HEK293 (cell line): ENCODE data around the gene LARGE1.

Source experiments
- CTCF ChIA-PET: fragments of 350-600 bp; formaldehyde crosslinking; extraction: SDS; loops from one replicate; lab custom pipeline; 2021; ENCODE audit warnings: antibody characterized with exemption; lab: Yijun Ruan, JAX
- POLR2A ChIA-PET: fragments of 300-600 bp; formaldehyde crosslinking; extraction: SDS; loops from one replicate; lab custom pipeline; 2020; ENCODE audit warnings: antibody characterized with exemption, inconsistent platforms; lab: Yijun Ruan, JAX
- H3K27ac ChIP-seq: fragments of 200-500 bp; sonication (Bioruptor generic); 2 replicates; pipeline ENCODE4 v1.5.1; 2014; ENCODE audit warnings: low read depth, low read length, control low read depth, inconsistent platforms; ENCODE audit errors: extremely low read depth
- H3K36me3 ChIP-seq, 2 experiments: fragments of 200-500 bp in 1 of 2; sonication (Bioruptor generic) in 1 of 2; 1 replicate in 1 of 2; 2 replicates in 1 of 2; pipeline ENCODE4 v1.5.1; 2014 to 2017; ENCODE audit warnings: inconsistent platforms in 2 of 2, low read length in 2 of 2; ENCODE audit not compliant: control insufficient read depth in 2 of 2, insufficient read depth in 1 of 2
- H3K4me1 ChIP-seq: fragments of 200-500 bp; sonication (Bioruptor generic); 2 replicates; pipeline ENCODE4 v1.5.1; 2014; ENCODE audit warnings: mild to moderate bottlenecking, low read length, inconsistent platforms; ENCODE audit not compliant: control insufficient read depth, insufficient read depth
- H3K4me3 ChIP-seq: 2 replicates; pipeline ENCODE4 v1.5.1; 2011; ENCODE audit warnings: low read depth, mild to moderate bottlenecking, control low read depth, low read length, moderate library complexity
- H3K9me3 ChIP-seq: fragments of 200-500 bp; sonication (Bioruptor generic); 2 replicates; pipeline ENCODE4 v1.5.1; 2014; ENCODE audit warnings: low read depth, low read length, inconsistent platforms; ENCODE audit not compliant: control insufficient read depth, insufficient read depth
- ATF2 ChIP-seq: fragments of 450-650 bp; formaldehyde crosslinking; IDR thresholded peaks from 2 replicates; pipeline ENCODE4 v1.5.1; 2016; ENCODE audit warnings: missing biosample characterization, missing genetic modification characterization, low read depth
- OVOL3 ChIP-seq: fragments of 450-650 bp; formaldehyde crosslinking; IDR thresholded peaks from 2 replicates; pipeline ENCODE4 v1.5.1; 2016; ENCODE audit warnings: missing biosample characterization, missing genetic modification characterization
- SCRT2 ChIP-seq: fragments of 450-650 bp; formaldehyde crosslinking; IDR thresholded peaks from 2 replicates; pipeline ENCODE4 v1.5.1; 2016; ENCODE audit warnings: missing biosample characterization, missing genetic modification characterization
- SP7 ChIP-seq: fragments of 450-650 bp; formaldehyde crosslinking; IDR thresholded peaks from 2 replicates; pipeline ENCODE4 v1.5.1; 2016; ENCODE audit warnings: missing biosample characterization, missing genetic modification characterization
- YY2 ChIP-seq: fragments of 450-650 bp; formaldehyde crosslinking; IDR thresholded peaks from 2 replicates; pipeline ENCODE4 v1.5.1; 2016; ENCODE audit warnings: missing biosample characterization, missing genetic modification characterization
- ZBTB20 ChIP-seq: fragments of 450-650 bp; formaldehyde crosslinking; IDR thresholded peaks from 2 replicates; pipeline ENCODE4 v1.5.1; 2016; ENCODE audit warnings: missing biosample characterization, missing genetic modification characterization
- ZEB2 ChIP-seq: fragments of 450-650 bp; formaldehyde crosslinking; IDR thresholded peaks from 2 replicates; pipeline ENCODE4 v1.5.1; 2016; ENCODE audit warnings: missing biosample characterization, missing genetic modification characterization
- ZFHX2 ChIP-seq: fragments of 450-650 bp; formaldehyde crosslinking; conservative IDR thresholded peaks from 2 replicates; pipeline ENCODE4 v1.5.1; 2016; ENCODE audit warnings: missing biosample characterization, missing genetic modification characterization
- ZNF121 ChIP-seq: fragments of 450-650 bp; formaldehyde crosslinking; IDR thresholded peaks from 2 replicates; pipeline ENCODE4 v1.5.1; 2016; ENCODE audit warnings: missing biosample characterization, missing genetic modification characterization
- ZNF16 ChIP-seq: fragments of 450-650 bp; formaldehyde crosslinking; IDR thresholded peaks from 2 replicates; pipeline ENCODE4 v1.5.1; 2016; ENCODE audit warnings: low read depth, missing biosample characterization, missing genetic modification characterization
- ZNF211 ChIP-seq: fragments of 450-650 bp; formaldehyde crosslinking; IDR thresholded peaks from 2 replicates; pipeline ENCODE4 v1.5.1; 2016; ENCODE audit warnings: low read depth, missing biosample characterization, missing genetic modification characterization
- ZNF391 ChIP-seq: fragments of 450-650 bp; formaldehyde crosslinking; IDR thresholded peaks from 2 replicates; pipeline ENCODE4 v1.5.1; 2016; ENCODE audit warnings: low read depth, missing biosample characterization, missing genetic modification characterization, borderline replicate concordance
- ZNF555 ChIP-seq: fragments of 450-650 bp; formaldehyde crosslinking; conservative IDR thresholded peaks from 2 replicates; pipeline ENCODE4 v1.5.1; 2017; ENCODE audit warnings: missing biosample characterization, mild to moderate bottlenecking, missing genetic modification characterization, inconsistent platforms
- ZNF596 ChIP-seq: fragments of 450-650 bp; IDR thresholded peaks from 2 replicates; pipeline ENCODE4 v1.5.0; 2018; ENCODE audit warnings: missing biosample characterization, mild to moderate bottlenecking, missing genetic modification characterization, moderate library complexity
- ZNF600 ChIP-seq: fragments of 450-650 bp; formaldehyde crosslinking; IDR thresholded peaks from 2 replicates; pipeline ENCODE4 v1.5.1; 2016; ENCODE audit warnings: missing biosample characterization, missing genetic modification characterization
- ZNF621 ChIP-seq: fragments of 450-650 bp; formaldehyde crosslinking; IDR thresholded peaks from 2 replicates; pipeline ENCODE4 v1.5.1; 2017; ENCODE audit warnings: missing biosample characterization, missing genetic modification characterization
- ZNF629 ChIP-seq: fragments of 450-650 bp; formaldehyde crosslinking; IDR thresholded peaks from 2 replicates; pipeline ENCODE4 v1.5.1; 2017; ENCODE audit warnings: missing biosample characterization, missing genetic modification characterization
- ZNF692 ChIP-seq: fragments of 450-650 bp; formaldehyde crosslinking; IDR thresholded peaks from 2 replicates; pipeline ENCODE4 v1.5.1; 2016; ENCODE audit warnings: missing biosample characterization, missing genetic modification characterization
- ZNF76 ChIP-seq: fragments of 450-650 bp; formaldehyde crosslinking; IDR thresholded peaks from 2 replicates; pipeline ENCODE4; 2016; ENCODE audit warnings: low read depth, missing biosample characterization, missing genetic modification characterization, borderline replicate concordance
- ZSCAN18 ChIP-seq: fragments of 450-650 bp; formaldehyde crosslinking; IDR thresholded peaks from 2 replicates; pipeline ENCODE4 v1.5.1; 2016; ENCODE audit warnings: missing biosample characterization, missing genetic modification characterization
- TF ChIP-seq, protein P1 (sequence below): fragments of 450-650 bp; formaldehyde crosslinking; IDR thresholded peaks from 2 replicates; pipeline ENCODE4 v1.5.1; 2016; ENCODE audit warnings: missing biosample characterization, missing genetic modification characterization
- TF ChIP-seq, protein P2 (sequence below): fragments of 450-650 bp; formaldehyde crosslinking; IDR thresholded peaks from 2 replicates; pipeline ENCODE4 v1.5.1; 2016; ENCODE audit warnings: missing biosample characterization, missing genetic modification characterization
- TF ChIP-seq, protein P3 (sequence below): IDR thresholded peaks from 2 replicates; pipeline ENCODE4 v1.6.1; 2011; ENCODE audit warnings: mild to moderate bottlenecking, low read depth, low read length, borderline replicate concordance

The LARGE1 gene

GRCh38 chr22:33513388-33514338, 406.6 kb downstream of the LARGE1 start (continued):
- TF ChIP-seq, protein P1, sequence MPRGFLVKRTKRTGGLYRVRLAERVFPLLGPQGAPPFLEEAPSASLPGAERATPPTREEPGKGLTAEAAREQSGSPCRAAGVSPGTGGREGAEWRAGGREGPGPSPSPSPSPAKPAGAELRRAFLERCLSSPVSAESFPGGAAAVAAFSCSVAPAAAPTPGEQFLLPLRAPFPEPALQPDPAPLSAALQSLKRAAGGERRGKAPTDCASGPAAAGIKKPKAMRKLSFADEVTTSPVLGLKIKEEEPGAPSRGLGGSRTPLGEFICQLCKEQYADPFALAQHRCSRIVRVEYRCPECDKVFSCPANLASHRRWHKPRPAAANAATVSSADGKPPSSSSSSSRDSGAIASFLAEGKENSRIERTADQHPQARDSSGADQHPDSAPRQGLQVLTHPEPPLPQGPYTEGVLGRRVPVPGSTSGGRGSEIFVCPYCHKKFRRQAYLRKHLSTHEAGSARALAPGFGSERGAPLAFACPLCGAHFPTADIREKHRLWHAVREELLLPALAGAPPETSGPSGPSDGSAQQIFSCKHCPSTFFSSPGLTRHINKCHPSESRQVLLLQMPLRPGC (tag by site-specific recombination): 0 out of 2 replicates have a peak, but pooled peaks have one; percentile 45
- TF ChIP-seq ZFHX2 (peak; percentile 47), SP7 (tag by site-specific recombination) (peak; percentile 71), ZNF692 (0 out of 2 replicates have a peak, but pooled peaks have one; percentile 20), ZNF121 (tag by site-specific recombination) (no peak), YY2 (tag by site-specific recombination) (no peak), ZEB2 (tag by site-specific recombination) (0 out of 2 replicates have a peak, but pooled peaks have one; percentile 27), ATF2 (tag by site-specific recombination) (no peak), OVOL3 (tag by site-specific recombination) (no peak), ZNF600 (tag by site-specific recombination) (peak; percentile 39; the same call in 1 of the 2 replicates), ZNF629 (peak; percentile 79), ZNF211 (tag by site-specific recombination) (no peak), SCRT2 (tag by site-specific recombination) (peak; percentile 86), ZNF621 (tag by site-specific recombination) (no peak)
- TF ChIP-seq, protein P2, sequence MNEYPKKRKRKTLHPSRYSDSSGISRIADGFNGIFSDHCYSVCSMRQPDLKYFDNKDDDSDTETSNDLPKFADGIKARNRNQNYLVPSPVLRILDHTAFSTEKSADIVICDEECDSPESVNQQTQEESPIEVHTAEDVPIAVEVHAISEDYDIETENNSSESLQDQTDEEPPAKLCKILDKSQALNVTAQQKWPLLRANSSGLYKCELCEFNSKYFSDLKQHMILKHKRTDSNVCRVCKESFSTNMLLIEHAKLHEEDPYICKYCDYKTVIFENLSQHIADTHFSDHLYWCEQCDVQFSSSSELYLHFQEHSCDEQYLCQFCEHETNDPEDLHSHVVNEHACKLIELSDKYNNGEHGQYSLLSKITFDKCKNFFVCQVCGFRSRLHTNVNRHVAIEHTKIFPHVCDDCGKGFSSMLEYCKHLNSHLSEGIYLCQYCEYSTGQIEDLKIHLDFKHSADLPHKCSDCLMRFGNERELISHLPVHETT (tag by site-specific recombination): 0 out of 2 replicates have a peak, but pooled peaks have one; percentile 22
- TF ChIP-seq, all 188 proteins: peak for 15

GRCh38 chr22:33512908-33513307, 407.4 kb downstream of the LARGE1 start:
- H3K36me3 ChIP-seq: no peaks in the 10 kb centered on the region
- ChIA-PET POLR2A (no interaction called here), CTCF (interaction anchor here (0.7 kb wide), 1 partner anchor 32 kb away, joined by 3 read pairs; no protein-coding TSS in a partner anchor)
- H3K9me3 ChIP-seq: no peaks in the 10 kb centered on the region
- H3K4me3 ChIP-seq: no peak overlapping the region
- no peak overlapping the region for H3K27ac ChIP-seq
- H3K4me1 ChIP-seq: no peaks in the 10 kb centered on the region
- no peak for TF ChIP-seq ZNF600 (tag by site-specific recombination)
- TF ChIP-seq ZNF391 (tag by site-specific recombination): no peak
- TF ChIP-seq, protein P2 (tag by site-specific recombination): no peak
- TF ChIP-seq ZBTB20 (tag by site-specific recombination): no peak
- TF ChIP-seq ZNF596 (tag by site-specific recombination): no peak
- TF ChIP-seq ZNF16 (tag by site-specific recombination): no peak
- no peak for TF ChIP-seq ZNF76 (tag by site-specific recombination)
- TF ChIP-seq, protein P3, sequence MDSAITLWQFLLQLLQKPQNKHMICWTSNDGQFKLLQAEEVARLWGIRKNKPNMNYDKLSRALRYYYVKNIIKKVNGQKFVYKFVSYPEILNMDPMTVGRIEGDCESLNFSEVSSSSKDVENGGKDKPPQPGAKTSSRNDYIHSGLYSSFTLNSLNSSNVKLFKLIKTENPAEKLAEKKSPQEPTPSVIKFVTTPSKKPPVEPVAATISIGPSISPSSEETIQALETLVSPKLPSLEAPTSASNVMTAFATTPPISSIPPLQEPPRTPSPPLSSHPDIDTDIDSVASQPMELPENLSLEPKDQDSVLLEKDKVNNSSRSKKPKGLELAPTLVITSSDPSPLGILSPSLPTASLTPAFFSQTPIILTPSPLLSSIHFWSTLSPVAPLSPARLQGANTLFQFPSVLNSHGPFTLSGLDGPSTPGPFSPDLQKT: no peak
- TF ChIP-seq ZNF555 (tag by site-specific recombination): no peak
- no peak for TF ChIP-seq ZSCAN18 (tag by site-specific recombination)
